ENCODE measurements around the gene CPXM1. TPM values are rescaled to one million over a fixed set of nuclear protein-coding genes. Genes with fewer than 3 reads are reported as not detected.

CPXM1 gene
- total and polyA plus RNA-seq, 8 donors = 0.50 to 16.2 (median 1.2) TPM; not detected in 3

DNA sequence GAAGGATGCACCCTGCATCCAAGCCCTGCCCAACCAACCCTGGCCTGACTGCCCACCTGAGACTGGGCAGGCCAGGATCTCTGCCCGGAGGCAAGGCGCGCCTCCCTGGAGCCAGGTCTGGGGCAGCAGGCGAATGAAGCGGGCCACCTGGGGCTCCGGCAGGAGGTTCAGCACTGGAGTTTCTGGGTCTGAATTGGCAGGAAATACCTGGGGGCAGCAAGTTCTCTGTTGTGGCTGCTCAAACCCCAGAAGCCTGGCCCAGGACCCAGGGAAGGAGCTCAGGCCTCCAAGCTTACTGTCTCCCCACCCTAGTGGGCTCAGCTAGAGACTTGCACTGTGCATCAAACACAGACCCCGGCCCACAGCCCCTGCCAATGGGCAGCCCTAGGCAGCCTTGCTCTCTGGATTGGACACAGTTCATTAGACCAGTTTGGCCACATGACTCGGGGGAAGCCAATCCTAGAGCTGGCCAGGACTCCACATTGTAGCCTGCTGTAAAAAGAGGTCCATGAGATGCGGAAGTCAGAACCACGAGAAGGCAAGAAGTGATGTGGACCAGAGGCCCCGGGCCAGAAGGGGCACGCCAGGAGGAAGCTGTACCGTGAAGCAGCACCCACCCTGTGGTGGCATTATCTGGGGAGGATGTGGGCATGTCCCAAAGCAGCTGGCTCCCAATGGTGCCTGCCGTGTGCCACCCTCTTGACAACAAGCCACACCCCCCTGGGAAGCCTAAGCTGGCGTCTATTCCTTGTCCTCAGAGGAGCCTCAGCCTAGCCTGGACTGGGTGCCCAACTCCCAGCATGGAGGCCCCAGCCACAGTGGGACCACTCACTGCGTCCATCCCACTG lies 3.1 kb downstream of the CPXM1 start:
- Histone ChIP-seq H3K36me3 (no peaks in the 10 kb centered on the region), H3K27ac (no peak overlapping the region), H3K4me1 (peaks cover 5 to 25% (median 22%) of the 10 kb centered on the region in 4 donors), H3K27me3 (peaks cover 4 to 95% (median 37%) of the 10 kb centered on the region in 3 donors), H3K4me3 (no peak overlapping the region), H3K9me3 (no peaks in the 10 kb centered on the region)
- 75 to 87% (median 84%) methylated on average over 15 to 16 of the region's 16 CpGs for WGBS, 5 donors
- no peak for TF ChIP-seq EP300 (IDR thresholded peaks at IDR 0.05)
- no peak for TF ChIP-seq POLR2AphosphoS5 (IDR thresholded peaks at IDR 0.05)
- TF ChIP-seq, protein P1, sequence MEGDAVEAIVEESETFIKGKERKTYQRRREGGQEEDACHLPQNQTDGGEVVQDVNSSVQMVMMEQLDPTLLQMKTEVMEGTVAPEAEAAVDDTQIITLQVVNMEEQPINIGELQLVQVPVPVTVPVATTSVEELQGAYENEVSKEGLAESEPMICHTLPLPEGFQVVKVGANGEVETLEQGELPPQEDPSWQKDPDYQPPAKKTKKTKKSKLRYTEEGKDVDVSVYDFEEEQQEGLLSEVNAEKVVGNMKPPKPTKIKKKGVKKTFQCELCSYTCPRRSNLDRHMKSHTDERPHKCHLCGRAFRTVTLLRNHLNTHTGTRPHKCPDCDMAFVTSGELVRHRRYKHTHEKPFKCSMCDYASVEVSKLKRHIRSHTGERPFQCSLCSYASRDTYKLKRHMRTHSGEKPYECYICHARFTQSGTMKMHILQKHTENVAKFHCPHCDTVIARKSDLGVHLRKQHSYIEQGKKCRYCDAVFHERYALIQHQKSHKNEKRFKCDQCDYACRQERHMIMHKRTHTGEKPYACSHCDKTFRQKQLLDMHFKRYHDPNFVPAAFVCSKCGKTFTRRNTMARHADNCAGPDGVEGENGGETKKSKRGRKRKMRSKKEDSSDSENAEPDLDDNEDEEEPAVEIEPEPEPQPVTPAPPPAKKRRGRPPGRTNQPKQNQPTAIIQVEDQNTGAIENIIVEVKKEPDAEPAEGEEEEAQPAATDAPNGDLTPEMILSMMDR (IDR thresholded peaks at IDR 0.05) = no peak
- TF ChIP-seq POLR2A (IDR thresholded peaks at IDR 0.05) = no peak
- no peak for DNase-seq
- intact Hi-C loops (cut with DNase I; ENCODE audit: low total_unique reads) = no loop called here

DNA sequence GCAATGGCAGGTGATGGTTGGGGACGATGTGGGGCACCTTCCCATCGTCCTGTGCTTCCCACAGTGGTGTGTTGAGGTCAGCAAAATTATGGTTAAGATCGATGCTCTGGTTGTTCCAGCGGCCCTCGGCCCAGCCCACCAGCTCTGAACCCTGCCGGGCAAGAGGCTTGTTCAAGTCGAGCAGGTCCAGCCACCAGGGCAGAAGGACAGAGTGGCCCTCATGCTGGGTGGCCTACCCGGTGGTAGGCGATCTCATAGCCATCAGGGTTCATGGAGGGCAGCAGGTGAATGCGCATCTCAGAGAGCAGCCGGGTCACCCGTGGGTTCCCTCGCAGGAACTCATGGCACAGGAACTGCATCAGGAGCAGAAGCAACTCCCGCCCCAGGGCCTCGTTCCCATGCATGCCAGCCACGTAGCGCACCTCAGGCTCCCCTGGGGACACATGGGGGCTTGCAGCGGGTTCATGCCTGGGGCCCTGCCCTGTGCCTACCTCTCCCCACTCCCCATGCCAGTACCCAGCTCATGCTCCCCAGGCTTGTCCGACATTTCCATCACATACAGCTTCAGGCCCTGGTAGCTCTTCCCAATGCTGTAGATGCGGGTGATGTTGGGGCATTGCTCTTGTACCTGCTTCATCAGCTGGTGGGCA lies 4.3 kb downstream of the CPXM1 start:
- Histone ChIP-seq H3K9me3 (no peaks in the 10 kb centered on the region), H3K36me3 (no peaks in the 10 kb centered on the region), H3K27me3 (peaks cover 4 to 93% (median 27%) of the 10 kb centered on the region in 3 donors), H3K27ac (no peak overlapping the region), H3K4me1 (peaks cover 5 to 23% (median 19%) of the 10 kb centered on the region in 4 donors), H3K4me3 (no peak overlapping the region)
- no peak for TF ChIP-seq POLR2AphosphoS5 (IDR thresholded peaks at IDR 0.05)
- TF ChIP-seq POLR2A (IDR thresholded peaks at IDR 0.05) = no peak
- TF ChIP-seq EP300 (IDR thresholded peaks at IDR 0.05) = no peak
- TF ChIP-seq, protein P1 (IDR thresholded peaks at IDR 0.05) = no peak
- no peak for DNase-seq
- 90 to 95% (median 95%) methylated on average over 11 to 20 of the region's 20 CpGs for WGBS, 5 donors
- intact Hi-C loops (cut with DNase I; ENCODE audit: low total_unique reads) = no loop called here

DNA sequence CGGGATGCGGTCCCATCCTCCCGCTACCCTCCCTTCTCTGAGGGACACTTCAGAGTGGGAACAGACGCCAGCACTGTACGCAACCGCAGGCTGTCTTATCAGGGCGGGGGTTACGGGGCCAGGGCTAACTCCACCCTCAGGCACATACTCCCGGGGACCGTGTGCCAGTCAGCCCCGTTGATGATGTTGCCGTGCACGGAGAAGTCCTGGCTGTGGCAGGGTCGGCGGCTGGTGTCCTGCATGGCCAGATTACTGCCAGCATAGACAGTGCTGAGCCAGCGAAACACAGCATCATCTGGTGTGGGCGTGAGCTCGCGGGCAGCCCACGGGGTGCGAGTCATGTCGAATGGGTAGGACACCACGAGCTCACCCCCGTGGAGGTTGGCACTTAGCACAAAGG lies 5.0 kb downstream of the CPXM1 start:
- H3K27ac ChIP-seq = no peak overlapping the region
- 63 to 86% (median 68%) methylated on average over 10 to 24 of the region's 24 CpGs for WGBS, 5 donors
- peaks cover 4 to 86% (median 20%) of the 10 kb centered on the region in 3 donors for H3K27me3 ChIP-seq
- peaks cover 5 to 16% (median 14%) of the 10 kb centered on the region in 4 donors for H3K4me1 ChIP-seq
- no peak for DNase-seq
- TF ChIP-seq, protein P1 (IDR thresholded peaks at IDR 0.05) = no peak
- TF ChIP-seq POLR2A (IDR thresholded peaks at IDR 0.05) (no peak), EP300 (IDR thresholded peaks at IDR 0.05) (no peak), POLR2AphosphoS5 (IDR thresholded peaks at IDR 0.05) (no peak)
- H3K9me3 ChIP-seq = no peaks in the 10 kb centered on the region
- no peak overlapping the region for H3K4me3 ChIP-seq
- no peaks in the 10 kb centered on the region for H3K36me3 ChIP-seq
- intact Hi-C loops (cut with DNase I; ENCODE audit: low total_unique reads) = no loop called here

DNA sequence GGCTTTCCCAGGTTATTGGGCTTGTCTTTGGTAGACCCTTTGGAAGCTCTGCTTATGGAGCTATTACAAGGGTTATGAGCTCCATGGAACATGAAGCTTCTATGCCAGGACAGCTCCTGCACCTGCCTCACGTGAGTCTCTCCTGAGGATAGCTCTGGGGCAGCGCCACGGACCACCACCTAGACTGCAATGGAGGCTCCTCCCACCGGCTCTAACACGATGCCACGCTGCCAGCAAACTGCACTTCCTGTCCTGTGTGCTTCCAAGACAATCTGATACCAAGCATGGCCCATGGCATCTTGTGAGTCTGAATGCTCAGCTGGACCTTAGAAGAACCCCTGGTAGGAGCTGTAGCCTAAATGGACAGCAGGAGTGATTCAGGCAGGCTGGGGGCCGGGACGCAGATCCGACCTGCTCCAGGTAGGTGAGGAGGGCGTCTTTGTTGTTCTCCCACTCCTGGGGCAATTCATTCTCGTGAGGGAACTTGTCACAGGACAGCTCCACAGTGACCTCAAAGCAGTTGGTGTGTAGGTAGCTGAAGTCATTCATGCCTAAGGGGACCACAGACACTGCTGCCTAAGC lies 5.5 kb downstream of the CPXM1 start:
- no peaks in the 10 kb centered on the region for H3K36me3 ChIP-seq
- 69 to 84% (median 81%) methylated on average over 10 to 11 of the region's 11 CpGs for WGBS, 5 donors
- no peak for TF ChIP-seq EP300 (IDR thresholded peaks at IDR 0.05)
- no peak for TF ChIP-seq POLR2A (IDR thresholded peaks at IDR 0.05)
- TF ChIP-seq, protein P1 (IDR thresholded peaks at IDR 0.05) = no peak
- TF ChIP-seq POLR2AphosphoS5 (IDR thresholded peaks at IDR 0.05) = no peak

More for the DNA sequence above, 5.5 kb downstream of the CPXM1 start:
- H3K27ac ChIP-seq = no peak overlapping the region
- DNase-seq = no peak
- no peaks in the 10 kb centered on the region for H3K9me3 ChIP-seq
- peaks cover under 1 to 11% (median 9%) of the 10 kb centered on the region in 4 donors for H3K4me1 ChIP-seq
- intact Hi-C loops (cut with DNase I; ENCODE audit: low total_unique reads) = no loop called here
- peaks cover 4 to 81% (median 15%) of the 10 kb centered on the region in 3 donors for H3K27me3 ChIP-seq
- H3K4me3 ChIP-seq = no peak overlapping the region

Measured in stomach (tissue), 9 donors.